ENCODE results near the gene STRADA. TPM values are rescaled to one million over a fixed set of nuclear protein-coding genes. Genes with fewer than 3 reads are reported as not detected.

The STRADA gene
- polyA plus RNA-seq, 3 donors, result 12.5 to 51.9 (median 19.8) TPM

DNA sequence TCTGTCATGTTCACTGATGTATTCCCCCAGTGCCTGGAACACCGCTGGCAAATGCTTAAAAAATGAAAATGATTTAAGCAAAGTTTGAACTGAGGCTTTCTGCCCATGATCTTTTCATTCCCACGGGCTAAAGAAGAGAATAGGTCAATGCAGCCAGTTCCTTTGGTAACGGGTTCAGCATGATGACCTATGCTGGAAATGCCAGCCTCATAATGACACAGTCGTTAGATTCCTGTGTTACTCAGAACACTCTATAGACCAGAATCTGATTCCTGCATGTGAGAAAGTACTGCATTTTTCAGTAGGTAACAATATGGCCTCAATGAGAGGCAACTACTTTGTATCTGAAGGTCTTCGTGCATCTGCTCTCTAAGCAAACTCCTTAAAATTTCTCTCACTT, 22.6 kb downstream of the STRADA start:
- Histone ChIP-seq H3K79me2 (ENCODE audit: insufficient read depth, low read length) (no peaks in the 10 kb centered on the region), H2AFZ (ENCODE audit: insufficient read depth, low read depth, low read length, poor library complexity, severe bottlenecking) (no peak overlapping the region), H3K9me3 (replicated peaks in 1 of 2; ENCODE audit: control insufficient read depth in 1 of 2, insufficient read depth in 1 of 2, low read length in 2 of 2) (no peaks in the 10 kb centered on the region), H3K27me3 (ENCODE audit: control insufficient read depth in 2 of 2, insufficient read depth in 2 of 2, low read length in 2 of 2) (no peaks in the 10 kb centered on the region), H4K20me1 (ENCODE audit: insufficient read depth, low read length) (no peaks in the 10 kb centered on the region), H3K9ac (ENCODE audit: insufficient read depth, low read length, poor library complexity, severe bottlenecking) (no peak overlapping the region), H3K4me2 (replicated peaks; ENCODE audit: extremely low read depth, low read length, poor library complexity, severe bottlenecking) (no peak overlapping the region), H3K36me3 (replicated peaks in 1 of 2; ENCODE audit: control insufficient read depth in 1 of 2, insufficient read depth in 2 of 2, low read length in 2 of 2) (peaks cover 20 to 68% of the 10 kb centered on the region in 2 donors), H3K4me1 (ENCODE audit: control insufficient read depth in 1 of 2, insufficient read depth in 2 of 2, low read length in 2 of 2) (no peaks in the 10 kb centered on the region), H3K27ac (ENCODE audit: low read depth in 1 of 2, low read length in 2 of 2) (no peak overlapping the region), H3K4me3 (replicated peaks in 1 of 3; ENCODE audit: low read depth in 2 of 3, low read length in 3 of 3) (no peak overlapping the region)
- H3K27me3 Mint-ChIP-seq (ENCODE audit: low read depth in 3 of 3), result no peaks in the 10 kb centered on the region
- H3K4me1 Mint-ChIP-seq, result no peaks in the 10 kb centered on the region
- intact Hi-C loops (cut with micrococcal nuclease), result no loop called here
- H3K27ac Mint-ChIP-seq, result no peak overlapping the region
- TF ChIP-seq, protein P1, sequence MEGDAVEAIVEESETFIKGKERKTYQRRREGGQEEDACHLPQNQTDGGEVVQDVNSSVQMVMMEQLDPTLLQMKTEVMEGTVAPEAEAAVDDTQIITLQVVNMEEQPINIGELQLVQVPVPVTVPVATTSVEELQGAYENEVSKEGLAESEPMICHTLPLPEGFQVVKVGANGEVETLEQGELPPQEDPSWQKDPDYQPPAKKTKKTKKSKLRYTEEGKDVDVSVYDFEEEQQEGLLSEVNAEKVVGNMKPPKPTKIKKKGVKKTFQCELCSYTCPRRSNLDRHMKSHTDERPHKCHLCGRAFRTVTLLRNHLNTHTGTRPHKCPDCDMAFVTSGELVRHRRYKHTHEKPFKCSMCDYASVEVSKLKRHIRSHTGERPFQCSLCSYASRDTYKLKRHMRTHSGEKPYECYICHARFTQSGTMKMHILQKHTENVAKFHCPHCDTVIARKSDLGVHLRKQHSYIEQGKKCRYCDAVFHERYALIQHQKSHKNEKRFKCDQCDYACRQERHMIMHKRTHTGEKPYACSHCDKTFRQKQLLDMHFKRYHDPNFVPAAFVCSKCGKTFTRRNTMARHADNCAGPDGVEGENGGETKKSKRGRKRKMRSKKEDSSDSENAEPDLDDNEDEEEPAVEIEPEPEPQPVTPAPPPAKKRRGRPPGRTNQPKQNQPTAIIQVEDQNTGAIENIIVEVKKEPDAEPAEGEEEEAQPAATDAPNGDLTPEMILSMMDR (IDR thresholded peaks at IDR 0.05), result no peak
- peaks cover 39 to 58% of the 10 kb centered on the region in 2 donors for H3K36me3 Mint-ChIP-seq
- no peak for DNase-seq
- no peaks in the 10 kb centered on the region for H3K9me3 Mint-ChIP-seq
- WGBS (ENCODE audit: insufficient coverage), result 93% methylated on average over 3 of the region's 5 CpGs
- no peak overlapping the region for H3K4me3 Mint-ChIP-seq

DNA sequence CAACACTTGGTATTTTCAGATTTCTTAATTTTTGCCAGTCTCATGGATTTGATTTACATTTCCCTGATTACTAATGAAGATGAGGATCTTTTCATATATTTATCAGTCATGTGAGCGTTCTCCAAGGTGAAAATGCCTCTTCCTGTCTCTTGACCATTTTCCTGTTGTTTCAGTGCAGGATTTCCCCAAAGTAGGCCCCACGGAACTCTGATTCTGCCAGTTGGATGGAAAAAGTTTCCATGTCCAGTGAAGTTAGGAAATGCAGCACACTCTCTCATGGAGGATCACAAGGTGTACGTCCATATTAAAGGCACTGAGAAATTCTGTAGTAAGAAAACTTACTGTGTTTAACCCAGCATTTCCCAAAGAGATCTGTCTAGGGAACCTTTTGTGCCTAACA, 25.2 kb downstream of the STRADA start:
- no peaks in the 10 kb centered on the region for H3K4me1 ChIP-seq (ENCODE audit: control insufficient read depth in 1 of 2, insufficient read depth in 2 of 2, low read length in 2 of 2)
- H2AFZ ChIP-seq (ENCODE audit: insufficient read depth, low read depth, low read length, poor library complexity, severe bottlenecking), result no peak overlapping the region
- H3K36me3 Mint-ChIP-seq, result peaks cover 51 to 73% of the 10 kb centered on the region in 2 donors
- H3K27me3 ChIP-seq (ENCODE audit: control insufficient read depth in 2 of 2, insufficient read depth in 2 of 2, low read length in 2 of 2), result no peaks in the 10 kb centered on the region
- WGBS (ENCODE audit: insufficient coverage), result no CpG with 5 or more reads among the region's 3 CpGs
- no peaks in the 10 kb centered on the region for H3K4me1 Mint-ChIP-seq
- no peak overlapping the region for H3K4me2 ChIP-seq (replicated peaks; ENCODE audit: extremely low read depth, low read length, poor library complexity, severe bottlenecking)
- no peaks in the 10 kb centered on the region for H3K79me2 ChIP-seq (ENCODE audit: insufficient read depth, low read length)
- no peak overlapping the region for H3K4me3 ChIP-seq (replicated peaks in 1 of 3; ENCODE audit: low read depth in 2 of 3, low read length in 3 of 3)
- peaks cover 29 to 70% of the 10 kb centered on the region in 2 donors for H3K36me3 ChIP-seq (replicated peaks in 1 of 2; ENCODE audit: control insufficient read depth in 1 of 2, insufficient read depth in 2 of 2, low read length in 2 of 2)
- no peak overlapping the region for H3K9ac ChIP-seq (ENCODE audit: insufficient read depth, low read length, poor library complexity, severe bottlenecking)
- H3K9me3 Mint-ChIP-seq, result no peaks in the 10 kb centered on the region
- H3K27ac Mint-ChIP-seq, result peak overlapping the region in 1 of 7 donors; percentile 55
- TF ChIP-seq, protein P1 (IDR thresholded peaks at IDR 0.05), result no peak
- DNase-seq, result no peak
- no peaks in the 10 kb centered on the region for H3K9me3 ChIP-seq (replicated peaks in 1 of 2; ENCODE audit: control insufficient read depth in 1 of 2, insufficient read depth in 1 of 2, low read length in 2 of 2)
- intact Hi-C loops (cut with micrococcal nuclease), result no loop called here
- H3K27ac ChIP-seq (ENCODE audit: low read depth in 1 of 2, low read length in 2 of 2), result no peak overlapping the region
- H4K20me1 ChIP-seq (ENCODE audit: insufficient read depth, low read length), result no peaks in the 10 kb centered on the region
- H3K27me3 Mint-ChIP-seq (ENCODE audit: low read depth in 3 of 3), result no peaks in the 10 kb centered on the region
- H3K4me3 Mint-ChIP-seq, result no peak overlapping the region
